GM10248 (cell line): ENCODE results near the gene GABRB3.

Experiments used
- CTCF ChIA-PET: fragments of 300-600 bp; sonication (Branson Sonifier 250); formaldehyde crosslinking; extraction: SDS; loops from one replicate; lab custom pipeline; 2021; ENCODE audit warnings: antibody characterized with exemption; lab: Yijun Ruan, JAX
- POLR2A ChIA-PET: fragments of 350-650 bp; sonication (Branson Sonifier 250); formaldehyde crosslinking; extraction: SDS; loops from one replicate; lab custom pipeline; 2020; ENCODE audit warnings: antibody characterized with exemption; lab: Yijun Ruan, JAX
- DNase-seq: peaks from one replicate; pipeline ENCODE4 v3.0.0; 2012; ENCODE audit errors: extremely low spot score
- TF ChIP-seq, protein P1 (sequence below): IDR thresholded peaks from 2 replicates; pipeline ENCODE4 v1.5.1; 2012; ENCODE audit warnings: mild to moderate bottlenecking, low read depth; ENCODE audit errors: extremely low read depth, missing control alignments, control extremely low read depth

Gene GABRB3

GRCh38 chr15:26771168-26771567, 1.7 kb downstream of the GABRB3 start:
- POLR2A ChIA-PET = no interaction called here
- TF ChIP-seq, protein P1, sequence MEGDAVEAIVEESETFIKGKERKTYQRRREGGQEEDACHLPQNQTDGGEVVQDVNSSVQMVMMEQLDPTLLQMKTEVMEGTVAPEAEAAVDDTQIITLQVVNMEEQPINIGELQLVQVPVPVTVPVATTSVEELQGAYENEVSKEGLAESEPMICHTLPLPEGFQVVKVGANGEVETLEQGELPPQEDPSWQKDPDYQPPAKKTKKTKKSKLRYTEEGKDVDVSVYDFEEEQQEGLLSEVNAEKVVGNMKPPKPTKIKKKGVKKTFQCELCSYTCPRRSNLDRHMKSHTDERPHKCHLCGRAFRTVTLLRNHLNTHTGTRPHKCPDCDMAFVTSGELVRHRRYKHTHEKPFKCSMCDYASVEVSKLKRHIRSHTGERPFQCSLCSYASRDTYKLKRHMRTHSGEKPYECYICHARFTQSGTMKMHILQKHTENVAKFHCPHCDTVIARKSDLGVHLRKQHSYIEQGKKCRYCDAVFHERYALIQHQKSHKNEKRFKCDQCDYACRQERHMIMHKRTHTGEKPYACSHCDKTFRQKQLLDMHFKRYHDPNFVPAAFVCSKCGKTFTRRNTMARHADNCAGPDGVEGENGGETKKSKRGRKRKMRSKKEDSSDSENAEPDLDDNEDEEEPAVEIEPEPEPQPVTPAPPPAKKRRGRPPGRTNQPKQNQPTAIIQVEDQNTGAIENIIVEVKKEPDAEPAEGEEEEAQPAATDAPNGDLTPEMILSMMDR = no peak
- CTCF ChIA-PET = no interaction called here
- no peak for DNase-seq

- CTCF ChIA-PET = no interaction called here
Measured at GRCh38 chr15:26767169-26767670, 5.6 kb downstream of the GABRB3 start.

DNA sequence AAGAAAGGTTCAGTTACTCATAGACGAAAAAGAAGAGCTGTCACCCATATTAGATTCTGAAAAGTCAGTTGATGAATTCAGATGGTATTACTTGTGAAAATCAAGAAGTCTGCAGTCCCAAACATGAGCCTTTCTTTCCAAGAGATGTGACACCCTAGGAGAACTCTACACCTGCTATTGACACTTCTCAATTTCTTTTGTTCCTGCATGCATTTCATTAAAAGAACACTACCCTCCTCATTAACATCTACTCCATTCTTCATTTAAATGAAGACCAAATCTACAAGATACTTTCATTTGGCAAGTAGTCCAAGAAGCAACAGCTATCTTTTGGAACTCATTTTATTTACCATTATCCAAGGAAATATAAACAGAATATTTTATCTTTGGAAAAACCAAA, 6.6 kb downstream of the GABRB3 start:
- TF ChIP-seq, protein P1 = no peak
- ChIA-PET CTCF (no interaction called here), POLR2A (no interaction called here)
- no peak for DNase-seq

More at GRCh38 chr15:26767169-26767670, 5.6 kb downstream of the GABRB3 start:
- TF ChIP-seq, protein P1 = no peak
- no peak for DNase-seq
- POLR2A ChIA-PET = no interaction called here

DNA sequence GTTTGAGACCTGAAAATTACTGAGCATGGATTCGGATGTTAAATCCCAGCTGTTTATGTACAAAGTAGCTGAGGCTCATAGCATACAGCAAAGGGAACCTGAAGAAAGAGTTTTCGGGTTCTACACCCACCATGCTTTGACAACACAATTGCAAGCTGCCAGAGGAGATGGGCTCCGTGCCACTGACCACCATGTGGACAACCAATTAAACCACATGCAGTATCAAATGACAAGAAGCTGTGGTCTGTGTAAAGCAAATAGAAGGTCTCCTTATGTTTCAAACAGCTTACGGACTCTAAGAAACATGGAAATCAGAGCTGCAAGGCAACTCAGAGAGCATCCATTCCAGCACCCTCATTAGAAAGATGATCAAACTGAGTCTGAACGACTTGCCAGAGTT, 12.9 kb downstream of the GABRB3 start:
- ChIA-PET CTCF (no interaction called here), POLR2A (no interaction called here)
- TF ChIP-seq, protein P1 = no peak
- DNase-seq = no peak

- TF ChIP-seq, protein P1 = no peak
- POLR2A ChIA-PET = no interaction called here
- no peak for DNase-seq
- CTCF ChIA-PET = no interaction called here
Measured at GRCh38 chr15:26758079-26758478, 14.8 kb downstream of the GABRB3 start.

DNA sequence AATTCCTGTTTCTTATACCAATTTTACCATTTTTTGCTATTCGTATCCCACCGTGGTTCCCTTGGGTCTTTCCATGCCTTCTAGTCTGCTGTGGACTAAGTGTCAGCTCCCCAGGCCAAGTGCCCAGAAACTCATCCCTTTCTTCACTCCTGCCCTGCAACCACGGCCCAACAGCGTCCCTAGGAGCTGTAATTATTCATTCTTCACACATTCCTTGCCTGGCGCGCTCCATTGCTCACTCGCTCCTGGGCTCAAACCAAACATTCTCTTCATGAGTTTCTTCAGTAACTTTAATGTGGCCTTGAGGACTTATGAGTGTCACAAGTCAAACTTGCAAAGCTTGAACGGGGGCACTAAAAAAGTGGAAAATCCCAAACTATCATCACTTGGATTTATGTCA, 15.7 kb downstream of the GABRB3 start:
- TF ChIP-seq, protein P1 = no peak
- ChIA-PET CTCF (interaction anchor here (1.3 kb wide), 1 partner anchor 17 kb away, joined by 3 read pairs; no protein-coding TSS in a partner anchor), POLR2A (no interaction called here)
- DNase-seq = no peak
